Loucy (cell line): ENCODE results near the gene IGLL1.

Experiments used
- EZH2phosphoT487 ChIP-seq: fragments of 200-600 bp; IDR thresholded peaks from 2 replicates; pipeline ENCODE4 v1.6.1; 2018; ENCODE audit warnings: antibody characterized with exemption, mild to moderate bottlenecking, moderate library complexity, borderline replicate concordance
- TF ChIP-seq, protein P1 (sequence below): fragments of 200-600 bp; sonication (generic); conservative IDR thresholded peaks from 2 replicates; pipeline ENCODE4 v1.5.1; 2014; ENCODE audit warnings: mild to moderate bottlenecking, antibody characterized with exemption, low read length

DNA sequence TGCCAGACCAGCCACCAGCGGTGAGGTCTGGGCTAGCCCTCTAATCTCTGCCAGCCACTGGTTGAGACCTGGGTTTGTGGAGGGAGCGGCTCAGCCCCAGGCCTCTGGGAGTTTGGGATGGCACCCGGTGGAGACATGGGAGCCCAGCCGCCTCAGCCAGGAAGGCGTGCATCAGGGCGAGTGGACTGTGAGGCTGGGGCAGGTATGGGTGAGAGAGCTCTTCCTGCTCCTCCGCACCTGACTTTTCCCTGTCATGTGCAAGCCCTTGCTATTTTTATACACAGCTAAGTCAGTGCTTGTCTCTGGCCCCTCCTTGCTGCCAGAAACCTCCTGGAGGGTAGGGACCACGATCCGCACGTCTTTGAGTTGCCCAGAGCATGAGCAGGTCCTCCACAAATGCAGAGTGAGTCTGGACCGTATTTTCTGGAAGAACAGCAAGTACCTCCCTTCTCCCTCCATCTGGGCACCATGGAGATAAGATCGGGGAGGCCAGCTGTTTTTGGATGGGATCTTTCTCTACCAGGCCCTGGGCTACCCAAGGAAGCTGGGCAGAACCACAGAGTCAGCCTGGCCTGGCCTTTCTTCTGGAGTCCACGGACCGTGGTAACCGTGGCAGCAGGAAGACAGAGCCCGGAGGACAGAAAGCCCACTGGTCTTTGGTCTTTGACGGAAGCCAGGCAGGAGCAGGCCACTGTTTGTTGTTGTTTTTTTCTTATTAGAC, 53.3 kb downstream of the IGLL1 start:
- TF ChIP-seq, protein P1, sequence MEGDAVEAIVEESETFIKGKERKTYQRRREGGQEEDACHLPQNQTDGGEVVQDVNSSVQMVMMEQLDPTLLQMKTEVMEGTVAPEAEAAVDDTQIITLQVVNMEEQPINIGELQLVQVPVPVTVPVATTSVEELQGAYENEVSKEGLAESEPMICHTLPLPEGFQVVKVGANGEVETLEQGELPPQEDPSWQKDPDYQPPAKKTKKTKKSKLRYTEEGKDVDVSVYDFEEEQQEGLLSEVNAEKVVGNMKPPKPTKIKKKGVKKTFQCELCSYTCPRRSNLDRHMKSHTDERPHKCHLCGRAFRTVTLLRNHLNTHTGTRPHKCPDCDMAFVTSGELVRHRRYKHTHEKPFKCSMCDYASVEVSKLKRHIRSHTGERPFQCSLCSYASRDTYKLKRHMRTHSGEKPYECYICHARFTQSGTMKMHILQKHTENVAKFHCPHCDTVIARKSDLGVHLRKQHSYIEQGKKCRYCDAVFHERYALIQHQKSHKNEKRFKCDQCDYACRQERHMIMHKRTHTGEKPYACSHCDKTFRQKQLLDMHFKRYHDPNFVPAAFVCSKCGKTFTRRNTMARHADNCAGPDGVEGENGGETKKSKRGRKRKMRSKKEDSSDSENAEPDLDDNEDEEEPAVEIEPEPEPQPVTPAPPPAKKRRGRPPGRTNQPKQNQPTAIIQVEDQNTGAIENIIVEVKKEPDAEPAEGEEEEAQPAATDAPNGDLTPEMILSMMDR: no peak
- no peak for TF ChIP-seq EZH2phosphoT487
